Activated T-helper 1 cell treated with Interleukin-2 at 50 U/mL for 16 hours (primary cell): ENCODE measurements around the gene FBXL4.

ENCODE experiments used
- DNase-seq: peaks from one replicate; pipeline ENCODE4 v3.0.0-alpha.2; 2020; ENCODE audit warnings: low read depth

The FBXL4 gene

GRCh38 chr6:98947411-98948292 is at the start of gene FBXL4:
TSS of gene FBXL4 (minus strand) at chr6:98947946. CDS start at chr6:98926988, 20,958 bp downstream.
- DNase-seq: peak; percentile 72

GRCh38 chr6:98995116-98995515 is 47.4 kb upstream of the FBXL4 start:
- DNase-seq: no peak

- DNase-seq: no peak
Measured at GRCh38 chr6:98992535-98992934, 44.8 kb upstream of the FBXL4 start.

- no peak for DNase-seq
Measured at GRCh38 chr6:98986071-98986615, 38.4 kb upstream of the FBXL4 start.

GRCh38 chr6:98985391-98985790 is 37.6 kb upstream of the FBXL4 start:
- no peak for DNase-seq

- no peak for DNase-seq
Measured at GRCh38 chr6:98984121-98984520, 36.4 kb upstream of the FBXL4 start.

GRCh38 chr6:98981473-98981872 is 33.7 kb upstream of the FBXL4 start:
- no peak for DNase-seq

- no peak for DNase-seq
Measured at GRCh38 chr6:98980819-98981218, 33.1 kb upstream of the FBXL4 start.

- DNase-seq: no peak
Measured at GRCh38 chr6:98977671-98978292, 30.0 kb upstream of the FBXL4 start.

GRCh38 chr6:98976674-98977385 is 29.1 kb upstream of the FBXL4 start:
- DNase-seq: no peak

- DNase-seq: no peak
Measured at GRCh38 chr6:98975421-98975820, 27.7 kb upstream of the FBXL4 start.

GRCh38 chr6:98974309-98974708 is 26.6 kb upstream of the FBXL4 start:
- DNase-seq: no peak

- DNase-seq: no peak
Measured at GRCh38 chr6:98973571-98973970, 25.8 kb upstream of the FBXL4 start.

- DNase-seq: no peak
Measured at GRCh38 chr6:98971303-98971702, 23.6 kb upstream of the FBXL4 start.

- DNase-seq: no peak
Measured at GRCh38 chr6:98970469-98970868, 22.7 kb upstream of the FBXL4 start.

- no peak for DNase-seq
Measured at GRCh38 chr6:98967616-98968015, 19.9 kb upstream of the FBXL4 start.

GRCh38 chr6:98959631-98960030 is 11.9 kb upstream of the FBXL4 start:
- no peak for DNase-seq

GRCh38 chr6:98958776-98959175 is 11.0 kb upstream of the FBXL4 start:
- no peak for DNase-seq

GRCh38 chr6:98957450-98957849 is 9.7 kb upstream of the FBXL4 start:
- DNase-seq: no peak

- no peak for DNase-seq
Measured at GRCh38 chr6:98949589-98949988, 1.8 kb upstream of the FBXL4 start.

- DNase-seq: peak; percentile 10
Measured at GRCh38 chr6:98946879-98947410, 801 bp downstream of the FBXL4 start.

GRCh38 chr6:98946266-98946878 is 1.4 kb downstream of the FBXL4 start:
- DNase-seq: no peak
